Fibroblast of villous mesenchyme (primary cell): Measurements from ENCODE around the gene TP53RK. TPM values are rescaled to one million over a fixed set of nuclear protein-coding genes. Genes with fewer than 3 reads are reported as not detected.

ENCODE experiments used
- DNase-seq: peaks from one replicate; pipeline ENCODE4 v3.0.0-alpha.2; 2010; ENCODE audit warnings: low read depth
- H3K4me3 ChIP-seq: 2 replicates; pipeline ENCODE4 v1.5.1; 2011; ENCODE audit warnings: low read depth, mild to moderate bottlenecking, low read length
- total RNA-seq: library from RNA; depleted of rRNA; stranded (reverse); fragments of >200 nt; gene quantifications from 2 replicates; pipeline ENCODE4 v1.2.3, GENCODE V29; 2012
- TF ChIP-seq, protein P1 (sequence below): IDR thresholded peaks from 2 replicates; pipeline ENCODE4 v1.5.1; 2012; ENCODE audit warnings: low read depth, mild to moderate bottlenecking, low read length; ENCODE audit not compliant: insufficient read depth

Gene TP53RK
- total RNA-seq, 1 donor, result 26.3 TPM

DNA sequence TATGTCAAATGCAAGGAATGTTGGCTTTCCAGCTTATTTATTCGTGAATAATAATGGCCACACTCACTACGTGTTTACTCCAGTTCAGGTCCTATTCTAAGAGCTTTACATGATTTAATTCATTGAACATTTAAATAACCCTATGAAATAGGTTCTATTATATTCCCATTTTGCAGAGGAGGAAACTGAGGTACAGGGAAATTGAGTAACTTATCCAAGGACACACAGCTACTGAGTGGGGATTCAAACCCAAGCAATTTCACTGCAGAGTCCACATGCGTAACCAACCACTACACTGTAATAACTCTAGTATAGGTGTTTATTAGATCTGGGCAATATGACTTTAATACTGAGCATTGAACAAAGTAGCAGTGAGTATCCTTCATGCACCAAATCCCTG lies 25.7 kb downstream of the TP53RK start:
- TF ChIP-seq, protein P1, sequence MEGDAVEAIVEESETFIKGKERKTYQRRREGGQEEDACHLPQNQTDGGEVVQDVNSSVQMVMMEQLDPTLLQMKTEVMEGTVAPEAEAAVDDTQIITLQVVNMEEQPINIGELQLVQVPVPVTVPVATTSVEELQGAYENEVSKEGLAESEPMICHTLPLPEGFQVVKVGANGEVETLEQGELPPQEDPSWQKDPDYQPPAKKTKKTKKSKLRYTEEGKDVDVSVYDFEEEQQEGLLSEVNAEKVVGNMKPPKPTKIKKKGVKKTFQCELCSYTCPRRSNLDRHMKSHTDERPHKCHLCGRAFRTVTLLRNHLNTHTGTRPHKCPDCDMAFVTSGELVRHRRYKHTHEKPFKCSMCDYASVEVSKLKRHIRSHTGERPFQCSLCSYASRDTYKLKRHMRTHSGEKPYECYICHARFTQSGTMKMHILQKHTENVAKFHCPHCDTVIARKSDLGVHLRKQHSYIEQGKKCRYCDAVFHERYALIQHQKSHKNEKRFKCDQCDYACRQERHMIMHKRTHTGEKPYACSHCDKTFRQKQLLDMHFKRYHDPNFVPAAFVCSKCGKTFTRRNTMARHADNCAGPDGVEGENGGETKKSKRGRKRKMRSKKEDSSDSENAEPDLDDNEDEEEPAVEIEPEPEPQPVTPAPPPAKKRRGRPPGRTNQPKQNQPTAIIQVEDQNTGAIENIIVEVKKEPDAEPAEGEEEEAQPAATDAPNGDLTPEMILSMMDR, result no peak
- H3K4me3 ChIP-seq, result no peak overlapping the region
- no peak for DNase-seq

DNA sequence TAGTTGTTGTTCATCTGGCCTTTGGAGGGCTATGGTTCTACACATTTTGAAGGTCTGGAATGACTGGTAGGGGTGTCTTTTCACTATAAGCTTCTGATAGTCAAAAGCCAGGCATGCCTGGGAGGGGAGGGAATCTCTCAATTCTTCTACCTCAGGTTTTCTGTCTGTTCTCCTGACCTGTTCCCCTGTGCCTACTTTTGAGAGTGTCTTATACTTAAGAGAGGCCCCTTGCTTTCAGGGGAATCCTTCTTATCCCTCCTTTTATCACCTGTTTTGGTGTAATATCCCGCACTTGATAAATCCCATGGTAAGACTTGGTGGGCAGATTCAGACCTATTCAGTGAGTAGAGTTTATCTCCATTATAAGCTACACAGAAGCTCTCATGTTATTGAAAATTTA lies 27.6 kb downstream of the TP53RK start:
- no peak for DNase-seq
- H3K4me3 ChIP-seq, result no peak overlapping the region
- TF ChIP-seq, protein P1, result no peak

DNA sequence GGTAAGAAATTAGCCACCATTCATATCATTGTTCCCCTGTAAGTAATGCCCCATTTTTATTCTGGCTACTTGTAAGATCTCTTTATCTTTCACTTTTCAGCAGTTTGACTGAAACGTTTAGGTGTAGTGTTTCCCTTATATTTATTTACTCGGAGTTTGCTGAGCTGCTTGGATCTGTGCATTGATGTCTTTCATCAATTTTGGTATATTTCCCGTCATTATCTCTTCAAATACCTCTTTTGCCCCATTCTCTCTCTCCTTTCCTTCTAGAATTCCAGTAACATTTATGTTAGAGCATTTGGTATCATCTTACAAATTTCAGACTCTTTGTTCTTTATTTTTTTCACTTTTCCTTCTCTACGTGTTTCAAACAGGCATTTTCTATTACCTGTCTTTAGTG lies 28.8 kb downstream of the TP53RK start:
- no peak overlapping the region for H3K4me3 ChIP-seq
- no peak for DNase-seq
- TF ChIP-seq, protein P1, result no peak

DNA sequence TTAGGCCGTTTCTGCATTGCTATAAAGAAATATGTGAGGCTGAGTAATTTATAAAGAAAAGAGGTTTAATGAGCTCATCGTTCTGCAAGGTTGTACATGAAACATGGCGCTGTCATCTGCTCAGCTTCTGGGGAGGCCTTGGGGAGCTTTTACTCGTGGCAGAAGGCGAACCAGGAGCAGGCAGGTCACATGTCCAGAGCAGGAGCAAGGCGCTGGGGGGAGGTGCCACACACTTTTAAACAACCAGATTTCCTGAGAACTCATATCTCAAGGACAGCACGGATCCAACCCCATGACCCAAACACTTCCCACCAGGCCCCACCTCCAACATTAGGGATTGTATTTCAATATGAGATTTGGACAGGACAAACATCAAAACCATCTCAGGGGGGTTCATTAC lies 31.6 kb downstream of the TP53RK start:
- TF ChIP-seq, protein P1, result no peak
- H3K4me3 ChIP-seq, result no peak overlapping the region
- no peak for DNase-seq

DNA sequence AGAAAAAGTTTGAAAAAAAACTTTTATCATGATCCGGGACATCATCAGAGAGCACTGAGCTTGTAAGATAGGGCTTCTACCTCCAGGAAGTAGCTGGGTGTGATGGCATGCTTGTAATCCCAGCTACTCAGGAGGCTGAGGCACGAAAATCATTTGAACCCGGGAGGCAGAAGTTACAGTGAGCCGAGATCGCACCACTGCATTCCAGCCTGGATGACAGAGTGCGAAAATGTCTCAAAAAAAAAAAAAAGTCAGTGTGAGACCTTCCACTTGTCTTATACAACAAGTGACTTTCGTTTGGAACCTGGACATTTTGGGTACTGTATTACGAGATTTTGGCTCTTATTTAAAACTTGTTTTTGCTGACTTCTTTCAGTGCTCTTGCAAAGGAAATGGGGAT lies 32.1 kb downstream of the TP53RK start:
- no peak for DNase-seq
- TF ChIP-seq, protein P1, result no peak
- H3K4me3 ChIP-seq, result no peak overlapping the region

DNA sequence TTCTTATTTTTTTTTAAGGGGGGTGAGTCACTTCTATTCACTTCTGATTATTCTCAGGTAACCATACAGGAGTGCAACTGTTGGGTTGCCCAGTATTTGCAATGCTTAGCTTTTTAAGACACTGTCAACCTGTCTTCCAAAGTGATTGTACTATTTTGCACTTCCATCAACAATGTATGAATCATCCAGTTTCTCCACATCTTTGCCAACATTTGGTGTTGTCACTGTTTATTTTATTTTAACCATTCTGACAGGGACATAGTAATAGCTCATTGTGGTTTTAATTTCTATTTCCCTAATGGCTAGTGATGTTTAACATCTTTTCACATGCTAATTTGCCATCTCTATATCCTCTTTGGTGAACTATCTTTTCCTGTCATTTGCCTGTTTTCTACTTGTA lies 36.5 kb downstream of the TP53RK start:
- DNase-seq, result peak; percentile 8
- TF ChIP-seq, protein P1, result no peak
- no peak overlapping the region for H3K4me3 ChIP-seq
